Activated effector memory CD4-positive, alpha-beta T cell treated with anti-CD3 and anti-CD28 coated beads, Interleukin-2, amount 50 U/mL, for 16 hours (primary cell): ENCODE measurements around the gene MRPL1.
"Not testable (repeated sequence)": the region's sequence is repeated elsewhere in the genome, so short reads cannot be mapped to it uniquely, and the experiment has no call there.

ENCODE experiments used
- DNase-seq: peaks from one replicate; pipeline ENCODE4 v3.0.0-alpha.2; 2020

Gene MRPL1

GRCh38 chr4:77920371-77920770 is 57.7 kb downstream of the MRPL1 start:
- no peak for DNase-seq

GRCh38 chr4:77921701-77922100 is 59.1 kb downstream of the MRPL1 start:
- DNase-seq, result no peak

DNA sequence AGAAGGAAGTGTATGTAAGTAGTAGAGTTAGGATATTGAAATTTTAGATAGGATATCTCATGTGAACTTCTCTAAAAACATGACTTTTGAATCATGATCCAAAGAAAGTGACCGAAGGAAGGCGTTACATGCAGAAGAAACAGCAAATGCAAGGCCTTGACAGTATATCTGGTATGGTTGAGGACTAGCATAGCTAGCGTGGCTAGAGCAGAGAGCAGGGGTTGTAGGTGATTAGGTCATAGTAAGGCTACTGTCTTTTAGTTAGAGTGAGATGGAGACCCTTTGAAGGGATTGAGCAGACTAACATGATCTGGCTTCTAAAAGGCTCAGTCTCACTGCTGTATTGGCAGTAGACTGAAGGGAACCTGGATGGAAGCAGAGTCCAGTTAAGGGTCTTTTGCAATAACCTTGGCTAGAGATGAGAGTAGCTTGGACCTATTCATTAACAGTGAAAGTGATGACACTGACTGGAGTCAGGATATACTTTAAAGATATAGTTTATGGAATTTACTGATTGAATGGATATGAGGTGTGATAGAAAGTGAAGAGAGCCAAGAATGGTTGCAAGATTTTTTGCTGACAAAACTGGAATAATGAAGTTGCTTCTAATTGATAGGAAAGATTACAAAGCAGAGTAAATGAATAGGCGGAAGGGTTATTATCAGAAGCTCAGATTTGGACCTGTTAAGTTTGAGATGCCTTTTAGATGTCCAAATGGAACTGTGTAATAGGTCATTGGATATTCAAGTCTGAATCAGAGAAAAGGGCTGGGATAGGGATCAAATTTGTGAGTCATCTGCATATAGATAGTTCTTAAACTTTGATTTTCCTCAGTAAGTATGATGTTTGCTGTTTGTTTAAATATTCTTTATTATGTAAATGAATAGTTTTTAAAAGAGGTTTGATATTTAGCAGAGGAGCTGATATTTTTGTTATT is 59.8 kb downstream of the MRPL1 start:
- DNase-seq, result no peak

DNA sequence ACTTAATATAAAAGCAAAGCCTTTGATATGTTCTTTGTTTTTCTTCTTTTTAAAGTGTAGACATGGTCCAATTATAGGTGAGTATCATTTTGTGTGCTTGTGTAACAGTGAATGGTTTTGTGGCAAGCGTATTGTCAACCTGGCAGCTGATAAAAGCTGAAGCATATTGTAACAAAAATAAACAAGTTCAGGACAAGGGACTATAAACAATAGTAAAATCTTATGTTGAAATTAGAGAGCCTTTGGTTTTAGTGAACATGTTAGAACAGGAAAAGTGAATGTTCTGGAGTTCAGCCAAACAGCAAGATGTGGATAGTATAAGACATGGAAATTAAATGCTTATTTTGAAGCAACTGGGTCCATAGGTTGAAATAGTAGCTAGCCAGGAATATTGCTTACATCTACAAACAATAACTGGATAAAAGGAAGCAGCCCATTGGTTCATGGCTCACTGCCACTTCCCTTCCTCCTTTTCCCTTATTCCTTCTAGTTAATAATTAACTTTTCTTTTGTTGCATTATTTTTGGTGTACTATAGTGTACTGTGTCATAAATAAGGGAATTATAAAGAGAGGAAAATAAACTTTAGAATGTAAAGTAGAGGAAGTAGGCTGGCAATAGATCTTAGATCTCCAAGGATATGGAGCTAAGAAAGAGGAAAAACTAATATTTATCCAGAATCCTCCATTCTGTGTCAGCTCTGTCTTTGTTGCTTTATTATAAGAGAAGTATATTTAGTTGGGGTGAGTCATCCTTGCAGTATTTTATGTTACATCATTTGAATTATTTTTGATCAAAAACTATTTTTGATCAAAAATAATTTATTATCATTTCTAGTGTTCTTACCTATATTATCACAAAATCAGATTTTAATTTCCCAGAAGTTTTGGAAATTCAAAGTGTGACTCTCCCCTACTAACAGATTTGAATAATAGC is 65.6 kb downstream of the MRPL1 start:
- no peak for DNase-seq

GRCh38 chr4:77930154-77930639 is 67.6 kb downstream of the MRPL1 start:
- DNase-seq, result no peak

DNA sequence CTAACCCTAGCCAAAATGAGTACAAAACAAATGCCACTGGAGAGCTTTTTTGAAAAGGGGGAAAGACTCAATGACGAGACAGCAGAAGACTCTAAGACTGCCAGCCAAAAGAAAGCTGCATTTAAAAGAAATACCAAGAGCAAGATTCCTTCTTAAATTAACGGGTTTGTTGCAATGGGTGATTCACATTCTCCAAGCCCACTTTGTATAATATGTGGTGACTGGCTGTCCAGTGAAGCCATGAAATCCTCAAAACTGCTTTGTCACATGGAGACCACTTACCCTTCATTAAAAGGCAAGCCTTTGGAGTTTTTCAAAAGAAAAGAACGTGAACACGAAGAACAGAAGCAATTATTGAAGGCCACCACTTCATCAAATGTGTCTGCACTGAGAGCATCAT is 68.2 kb downstream of the MRPL1 start:
- no peak for DNase-seq

GRCh38 chr4:77931452-77932135 is 69.0 kb downstream of the MRPL1 start:
- DNase-seq, result no peak

- no peak for DNase-seq
Observed at GRCh38 chr4:77938560-77938959, 75.9 kb downstream of the MRPL1 start.

- not testable (repeated sequence) for DNase-seq
Observed at GRCh38 chr4:77945929-77946328, 83.3 kb downstream of the MRPL1 start.

DNA sequence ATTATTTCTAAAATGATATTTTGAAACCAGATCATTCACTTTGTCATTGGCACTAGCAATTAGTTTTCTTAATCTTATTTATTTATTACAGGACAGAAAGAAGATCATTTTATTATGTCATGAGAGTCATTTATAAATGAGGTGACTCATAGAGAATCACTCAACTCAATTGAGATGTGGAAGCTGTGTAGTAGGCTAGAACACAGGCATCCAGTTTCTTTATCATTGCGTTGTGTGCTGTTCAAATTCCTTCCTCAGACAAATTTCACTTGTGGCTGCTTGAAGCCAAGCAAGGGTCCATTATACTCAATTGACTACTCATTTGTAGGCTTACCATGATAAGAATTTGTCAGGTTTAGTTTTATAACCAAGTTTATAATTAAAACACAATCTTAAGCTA is 87.6 kb downstream of the MRPL1 start:
- no peak for DNase-seq

DNA sequence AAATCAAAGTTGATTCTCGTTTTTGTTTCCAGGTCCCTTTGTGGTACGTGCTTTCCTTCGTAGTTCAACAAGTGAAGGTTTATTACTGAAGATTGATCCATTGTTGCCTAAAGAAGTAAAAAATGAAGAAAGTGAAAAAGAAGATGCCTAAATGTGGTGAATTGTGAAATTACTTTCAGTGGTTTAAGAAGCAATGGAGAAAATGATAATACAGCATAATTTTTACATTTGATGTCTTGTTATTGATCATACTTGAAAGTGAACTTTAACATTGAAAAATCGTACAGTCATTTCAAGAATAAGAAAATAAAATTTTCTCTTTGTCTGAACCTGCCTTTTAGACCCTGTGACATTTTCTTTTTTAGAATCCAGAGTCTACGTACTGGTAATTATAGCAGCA is 89.8 kb downstream of the MRPL1 start:
- DNase-seq, result no peak

- no peak for DNase-seq
Observed at GRCh38 chr4:77954690-77955089, 92.1 kb downstream of the MRPL1 start.

GRCh38 chr4:77956917-77957316 is 94.3 kb downstream of the MRPL1 start:
- no peak for DNase-seq

DNA sequence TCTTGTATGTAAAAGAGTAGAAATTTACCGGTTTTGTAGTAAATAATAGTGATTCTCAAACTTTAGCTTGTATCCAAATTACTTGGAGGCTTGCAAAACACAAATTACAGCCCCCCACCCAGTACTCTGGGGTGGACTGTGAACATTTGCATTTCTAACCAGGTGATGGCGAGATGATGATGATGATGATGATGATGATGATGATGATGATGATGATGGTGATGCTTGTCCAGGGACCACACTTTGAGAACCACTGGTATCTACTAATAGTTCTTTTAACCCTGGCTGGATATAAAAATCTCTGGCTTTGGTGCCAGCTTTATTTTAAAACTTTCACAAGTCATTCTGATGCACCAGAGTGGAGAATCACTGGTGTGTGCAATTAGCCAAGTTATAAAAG is 96.3 kb downstream of the MRPL1 start:
- DNase-seq, result no peak

GRCh38 chr4:77959566-77960338 is 97.1 kb downstream of the MRPL1 start:
- no peak for DNase-seq

DNA sequence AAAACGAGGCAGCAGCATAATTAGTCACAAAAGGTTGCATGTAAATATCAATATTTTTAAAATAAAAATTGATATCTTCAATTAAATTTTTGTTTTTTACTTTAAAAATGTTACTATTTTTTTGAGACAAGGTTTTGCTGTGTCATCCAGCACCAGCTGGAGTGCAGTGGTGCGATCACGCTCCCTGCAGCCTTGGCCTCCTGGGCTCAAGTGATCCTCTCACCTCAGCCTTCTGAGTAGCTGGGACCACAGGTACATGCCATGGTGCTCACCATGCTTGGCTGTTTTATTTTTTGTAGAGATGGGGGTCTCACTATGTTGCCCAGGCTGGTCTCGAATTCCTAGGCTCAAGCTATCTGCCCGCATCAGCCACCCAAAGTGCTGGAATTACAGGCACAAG is 97.7 kb downstream of the MRPL1 start:
- no peak for DNase-seq

DNA sequence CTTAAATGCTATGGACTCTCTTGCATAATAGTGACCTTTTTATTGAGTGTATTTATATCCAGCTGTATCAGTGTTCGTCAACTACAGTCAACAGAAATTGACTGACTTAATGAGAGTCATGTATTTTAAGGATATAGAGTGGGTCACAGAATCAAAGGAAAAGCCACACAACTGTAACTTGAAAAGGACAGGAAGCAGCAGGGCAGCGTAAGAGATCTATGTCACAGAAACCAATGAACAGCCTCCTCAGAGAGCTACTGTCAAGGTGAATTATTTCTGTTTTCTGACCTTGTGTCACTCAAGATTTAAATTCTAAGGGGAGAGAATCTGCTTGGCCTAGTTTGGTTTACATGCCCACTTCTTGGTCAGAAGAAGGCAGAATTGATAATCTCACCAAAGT is 100.4 kb downstream of the MRPL1 start:
- no peak for DNase-seq

GRCh38 chr4:77973657-77974056 is 111.0 kb downstream of the MRPL1 start:
- not testable (repeated sequence) for DNase-seq

GRCh38 chr4:77982900-77983540 is 120.4 kb downstream of the MRPL1 start:
- not testable (repeated sequence) for DNase-seq

GRCh38 chr4:77983612-77984311 is 121.1 kb downstream of the MRPL1 start:
- not testable (repeated sequence) for DNase-seq

DNA sequence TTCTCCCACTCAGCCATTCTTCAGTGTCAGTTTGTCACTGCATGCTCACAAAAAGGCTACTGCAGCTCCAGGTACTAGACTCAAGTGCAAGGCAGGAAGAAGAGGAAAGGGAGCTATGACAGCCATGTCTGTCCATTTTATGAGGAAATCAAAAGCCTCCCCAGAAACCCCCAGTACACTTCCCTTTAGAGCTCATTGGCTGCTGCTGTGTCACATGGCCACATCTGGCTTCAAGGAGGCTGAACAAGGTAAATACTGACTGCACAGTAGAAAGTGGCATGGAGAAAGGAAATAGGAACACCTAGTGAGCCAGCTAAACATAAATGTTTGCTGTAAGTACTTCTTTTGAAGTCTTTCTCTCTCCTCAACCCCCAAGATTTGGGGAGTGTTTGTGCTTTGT is 127.3 kb downstream of the MRPL1 start:
- DNase-seq, result no peak
